Kidney epithelial cell (primary cell): Measurements from ENCODE around the gene KLF7. TPM values are rescaled to one million over a fixed set of nuclear protein-coding genes. Genes with fewer than 3 reads are reported as not detected.

Source experiments
- DNase-seq: peaks from one replicate; pipeline ENCODE4 v3.0.0-alpha.2; 2010; ENCODE audit warnings: low read depth
- H3K27me3 ChIP-seq: 2 replicates; pipeline ENCODE4 v1.6.0; 2011; ENCODE audit warnings: low read length; ENCODE audit not compliant: control insufficient read depth, insufficient read depth
- H3K36me3 ChIP-seq: 2 replicates; pipeline ENCODE4 v1.5.1; 2011; ENCODE audit warnings: low read length; ENCODE audit not compliant: control insufficient read depth, insufficient read depth
- H3K4me3 ChIP-seq: 2 replicates; pipeline ENCODE4 v1.5.1; 2011; ENCODE audit warnings: low read depth, mild to moderate bottlenecking, control low read depth, low read length
- CTCF ChIP-seq: IDR thresholded peaks from 2 replicates; pipeline ENCODE4 v1.5.1; 2011; ENCODE audit warnings: mild to moderate bottlenecking, moderate library complexity, low read length, control low read depth, inconsistent platforms; ENCODE audit not compliant: insufficient read depth, poor library complexity, severe bottlenecking
- total RNA-seq: library from RNA; depleted of rRNA; stranded (reverse); fragments of >200 nt; gene quantifications from 2 replicates; pipeline ENCODE4 v1.2.3, GENCODE V29; 2015

Gene KLF7
- total RNA-seq, 1 donor from 2014 or later: 58.7 TPM

DNA sequence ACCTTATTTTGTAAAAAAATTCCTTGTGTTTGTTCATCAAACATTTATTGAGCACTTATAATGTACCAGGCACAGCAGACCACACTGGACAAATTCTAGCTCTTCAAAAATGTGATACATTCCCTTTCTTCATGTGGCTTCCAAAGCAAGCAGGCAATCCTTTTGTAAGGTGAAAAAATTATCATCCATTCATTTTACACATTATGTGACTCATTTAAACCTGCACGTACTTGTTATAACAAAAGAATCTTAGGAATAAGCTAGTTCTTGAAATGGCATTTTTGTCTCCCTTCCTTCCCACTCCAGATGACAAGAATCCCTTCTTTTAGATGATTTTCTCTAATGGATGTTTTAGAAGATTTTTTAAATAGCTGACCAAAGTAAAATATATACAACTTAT is 104.6 kb downstream of the KLF7 start:
- TF ChIP-seq CTCF: no peak
- no peak overlapping the region for H3K4me3 ChIP-seq
- no peak for DNase-seq

GRCh38 chr2:207055257-207055656 is 110.5 kb downstream of the KLF7 start:
- Histone ChIP-seq H3K36me3 (no peaks in the 10 kb centered on the region), H3K4me3 (no peak overlapping the region), H3K27me3 (no peaks in the 10 kb centered on the region)
- no peak for TF ChIP-seq CTCF
- DNase-seq: no peak

More for the DNA sequence above, 104.6 kb downstream of the KLF7 start:
- H3K36me3 ChIP-seq: no peaks in the 10 kb centered on the region
- H3K27me3 ChIP-seq: no peaks in the 10 kb centered on the region

GRCh38 chr2:207054521-207054920 is 111.2 kb downstream of the KLF7 start:
- no peaks in the 10 kb centered on the region for H3K36me3 ChIP-seq
- DNase-seq: peak; percentile 28
- TF ChIP-seq CTCF: peak; percentile 3
- H3K4me3 ChIP-seq: no peak overlapping the region
- no peaks in the 10 kb centered on the region for H3K27me3 ChIP-seq

DNA sequence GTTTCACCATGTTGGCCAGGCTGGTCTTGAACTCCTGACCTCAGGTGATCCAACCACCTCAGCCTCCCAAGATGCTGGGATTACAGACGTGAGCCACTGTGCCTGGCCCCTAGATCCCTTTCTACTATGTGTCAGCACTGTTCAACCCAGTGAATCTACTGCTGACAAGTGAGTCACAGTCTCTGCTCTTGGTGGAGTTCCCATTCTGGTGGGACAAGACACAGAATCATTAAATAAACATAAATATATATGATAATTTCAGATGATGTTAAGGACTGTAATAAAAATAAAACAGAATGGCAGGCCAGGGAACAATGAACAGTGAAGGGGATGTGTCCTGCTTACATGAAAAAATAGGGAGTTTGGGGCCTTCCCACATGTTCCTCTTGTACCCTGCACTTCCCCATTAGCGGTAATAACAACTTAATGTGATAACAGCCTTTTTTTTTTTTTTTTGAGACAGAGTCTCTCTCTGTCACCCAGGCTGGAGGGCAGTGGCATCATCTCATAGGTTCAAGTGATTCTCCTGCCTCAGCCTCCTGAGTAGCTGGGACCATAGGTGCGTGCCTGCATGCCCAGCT is 114.3 kb downstream of the KLF7 start:
- no peak overlapping the region for H3K4me3 ChIP-seq
- TF ChIP-seq CTCF: no peak
- no peaks in the 10 kb centered on the region for H3K36me3 ChIP-seq
- no peak for DNase-seq
- H3K27me3 ChIP-seq: no peaks in the 10 kb centered on the region

- Histone ChIP-seq H3K4me3 (no peak overlapping the region), H3K27me3 (no peaks in the 10 kb centered on the region), H3K36me3 (no peaks in the 10 kb centered on the region)
- no peak for TF ChIP-seq CTCF
- DNase-seq: no peak
These were observed 116.6 kb downstream of the KLF7 start for GRCh38 chr2:207049122-207049521.

GRCh38 chr2:207048416-207048815 is 117.3 kb downstream of the KLF7 start:
- Histone ChIP-seq H3K36me3 (no peaks in the 10 kb centered on the region), H3K27me3 (no peaks in the 10 kb centered on the region), H3K4me3 (no peak overlapping the region)
- TF ChIP-seq CTCF: no peak
- DNase-seq: no peak
